Ovary (tissue), 9 donors: ENCODE measurements around the gene DOCK11. TPM values are rescaled to one million over a fixed set of nuclear protein-coding genes. Genes with fewer than 3 reads are reported as not detected.

Experiments used
- DNase-seq, 5 donors: peaks; one replicate each; pipeline ENCODE4 v3.0.0-alpha.2; 2019 to 2020
- H3K27ac ChIP-seq, 2 donors: fragments of 200-600 bp; one replicate each; pipeline versions ENCODE4 v1.5.1 to v1.8.0; 2019 to 2022
- H3K27me3 ChIP-seq: fragments of 200-600 bp; one replicate; pipeline ENCODE4 v1.8.0; 2022
- H3K36me3 ChIP-seq: fragments of 200-600 bp; sonication (generic); one replicate; pipeline ENCODE4 v1.5.1; 2019
- H3K4me1 ChIP-seq: one replicate; pipeline ENCODE4 v1.8.1; 2013; ENCODE audit warnings: mild to moderate bottlenecking, moderate library complexity; ENCODE audit not compliant: insufficient read depth
- H3K4me3 ChIP-seq: fragments of 200-600 bp; sonication (generic); one replicate; pipeline ENCODE4 v1.5.1; 2017
- H3K9me3 ChIP-seq, 2 donors: fragments of 200-600 bp in 1 of 2; sonication (generic) in 1 of 2; one replicate each; pipeline versions ENCODE4 v1.5.1 to v1.8.1; 2013 to 2019; ENCODE audit warnings: mild to moderate bottlenecking in 1 of 2, moderate library complexity in 1 of 2
- EP300 ChIP-seq: sonication (generic); formaldehyde crosslinking; IDR thresholded peaks from one replicate; pipeline ENCODE4 v1.6.1; 2017; ENCODE audit warnings: antibody characterized with exemption
- POLR2A ChIP-seq: fragments of 450-650 bp; IDR thresholded peaks from one replicate; pipeline ENCODE4 v1.6.1; 2017; ENCODE audit warnings: antibody characterized with exemption, mild to moderate bottlenecking, moderate library complexity
- WGBS, 3 donors: extraction: QIAGEN DNeasy Blood & Tissue Kit in 1 of 3; methylation state at CpG; one replicate each; pipeline versions ENCODE4 v1.1.5 to v1.1.7; 2013 to 2017; 5-methylcytosine and 5-hydroxymethylcytosine counted together
- intact Hi-C, 4 donors: fragments of 100-400 bp; cut with DNase I; formaldehyde crosslinking; loops; one replicate each; pipeline versions ENCODE4 v1.11.0 to v1.15.1; 2022 to 2023
- polyA plus RNA-seq, 2 donors: library from polyadenylated mRNA; stranded (reverse); fragments of 200-250 nt in 1 of 2; fragments of 350-450 nt in 1 of 2; fragmentation: Illumina TruSeq in 1 of 2; extraction: RNeasy Lipid Tissue Mini Kit (QIAGEN cat#74804) in 1 of 2; gene quantifications; one replicate each; pipeline ENCODE4 v1.2.3, GENCODE V29; 2013 to 2014
- total RNA-seq, 7 donors: library from RNA; depleted of rRNA in 2 of 7; stranded (reverse); fragments of >200 nt in 2 of 7; fragmentation: NEBNext Ultra II Directional in 3 of 7; extraction: Animal tissue kit (Norgen Biotek cat#: 25700) in 3 of 7; gene quantifications; one replicate each; pipeline versions ENCODE4 v1.1.0 to v1.2.4, GENCODE V29; 2016 to 2023
- TF ChIP-seq, protein P1 (sequence below), 3 donors: fragments of 450-650 bp in 2 of 3; fragments of 200-600 bp in 1 of 3; IDR thresholded peaks; one replicate each; pipeline versions ENCODE4 v1.5.1 to v1.8.0; 2016 to 2022; ENCODE audit warnings: antibody characterized with exemption in 3 of 3, mild to moderate bottlenecking in 1 of 3
- donor health status: DM: no; HTN: no; CAD: no; lungs with moderate emphysema.
- donor health status: DM: no; HTN: no; CAD: no.
- donor health status: Bipolar disorder and iron deficiency.
- donor health status: DM: yes; HTN: yes; CAD: no.
- donor health status: DM: no; HTN: no; CAD: no.
- donor health status: DM: yes; HTN: yes; CAD: no.

DOCK11 gene
- total and polyA plus RNA-seq, 9 donors = 3.6 to 18.5 (median 6.1) TPM

DNA sequence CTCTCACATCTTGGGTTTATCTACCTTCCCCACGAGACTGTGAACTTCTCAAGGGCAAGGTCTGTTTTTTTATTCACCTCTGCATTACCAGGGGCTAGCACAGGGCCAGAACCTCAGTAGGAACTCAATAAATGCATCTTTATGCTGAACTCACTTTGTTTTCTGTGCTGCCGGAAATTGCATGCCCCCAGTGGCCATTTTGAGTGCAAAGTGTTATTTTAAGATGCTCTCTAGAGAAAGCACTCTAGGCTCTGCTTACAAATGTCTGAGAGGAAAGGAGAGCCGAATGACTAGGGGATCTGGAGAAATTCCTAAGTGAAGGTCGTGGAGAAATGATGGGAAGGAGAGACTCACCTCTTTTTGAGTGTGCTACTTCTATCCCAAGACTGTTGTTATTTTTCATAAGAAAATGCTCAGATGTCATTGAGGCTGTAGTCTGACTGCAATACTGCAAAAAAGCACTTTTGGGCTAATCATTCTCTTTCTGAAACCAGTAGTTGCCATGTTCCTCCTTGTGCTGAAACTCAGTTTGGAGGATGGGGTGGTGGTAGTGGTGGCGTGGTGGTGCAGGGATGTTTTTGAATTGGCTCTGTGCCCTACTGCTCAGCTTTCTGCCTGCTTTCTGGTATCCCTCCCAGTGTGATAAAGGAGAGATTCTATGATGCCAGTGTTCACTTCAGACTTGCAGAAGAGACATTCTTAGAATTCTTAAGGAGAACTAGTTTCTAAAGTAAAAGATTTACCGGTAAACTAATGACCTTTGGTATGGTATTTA is 41.3 kb downstream of the DOCK11 start:
- no peak for DNase-seq
- 15 to 25% (median 19%) methylated on average over 6 of the region's 6 CpGs for WGBS, 3 donors
- H3K36me3 ChIP-seq = no peaks in the 10 kb centered on the region
- no peaks in the 10 kb centered on the region for H3K27me3 ChIP-seq
- intact Hi-C loops = no loop called here
- H3K27ac ChIP-seq = no peak overlapping the region
- H3K4me1 ChIP-seq = no peaks in the 10 kb centered on the region
- no peak overlapping the region for H3K4me3 ChIP-seq
- H3K9me3 ChIP-seq = no peaks in the 10 kb centered on the region
- TF ChIP-seq, protein P1, sequence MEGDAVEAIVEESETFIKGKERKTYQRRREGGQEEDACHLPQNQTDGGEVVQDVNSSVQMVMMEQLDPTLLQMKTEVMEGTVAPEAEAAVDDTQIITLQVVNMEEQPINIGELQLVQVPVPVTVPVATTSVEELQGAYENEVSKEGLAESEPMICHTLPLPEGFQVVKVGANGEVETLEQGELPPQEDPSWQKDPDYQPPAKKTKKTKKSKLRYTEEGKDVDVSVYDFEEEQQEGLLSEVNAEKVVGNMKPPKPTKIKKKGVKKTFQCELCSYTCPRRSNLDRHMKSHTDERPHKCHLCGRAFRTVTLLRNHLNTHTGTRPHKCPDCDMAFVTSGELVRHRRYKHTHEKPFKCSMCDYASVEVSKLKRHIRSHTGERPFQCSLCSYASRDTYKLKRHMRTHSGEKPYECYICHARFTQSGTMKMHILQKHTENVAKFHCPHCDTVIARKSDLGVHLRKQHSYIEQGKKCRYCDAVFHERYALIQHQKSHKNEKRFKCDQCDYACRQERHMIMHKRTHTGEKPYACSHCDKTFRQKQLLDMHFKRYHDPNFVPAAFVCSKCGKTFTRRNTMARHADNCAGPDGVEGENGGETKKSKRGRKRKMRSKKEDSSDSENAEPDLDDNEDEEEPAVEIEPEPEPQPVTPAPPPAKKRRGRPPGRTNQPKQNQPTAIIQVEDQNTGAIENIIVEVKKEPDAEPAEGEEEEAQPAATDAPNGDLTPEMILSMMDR (IDR thresholded peaks at IDR 0.05) = no peak
- TF ChIP-seq EP300 (no peak), POLR2A (no peak)

DNA sequence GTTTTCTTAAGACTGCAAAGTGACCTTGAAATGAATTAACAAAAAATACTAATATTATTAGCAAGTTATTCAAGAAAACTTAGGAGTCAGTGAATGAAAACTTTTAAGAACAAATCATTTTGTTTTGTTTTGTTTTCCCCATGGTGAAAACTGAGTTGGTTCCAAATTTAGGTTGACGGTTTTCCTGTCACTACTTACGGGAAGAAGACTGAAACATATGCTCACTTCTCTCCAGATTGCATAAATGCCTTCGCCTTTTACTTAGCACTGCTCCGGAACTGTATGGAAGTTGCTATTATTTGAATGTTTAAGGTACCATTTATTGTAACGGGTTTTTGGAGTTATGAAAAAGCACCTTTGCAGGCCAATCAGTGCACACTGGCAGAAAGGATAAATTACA is 42.8 kb downstream of the DOCK11 start:
- no peak for TF ChIP-seq EP300
- TF ChIP-seq, protein P1 (IDR thresholded peaks at IDR 0.05) = no peak
- no peak for DNase-seq
- intact Hi-C loops = no loop called here
- Histone ChIP-seq H3K4me1 (no peaks in the 10 kb centered on the region), H3K27me3 (no peaks in the 10 kb centered on the region), H3K4me3 (no peak overlapping the region), H3K36me3 (no peaks in the 10 kb centered on the region), H3K9me3 (no peaks in the 10 kb centered on the region), H3K27ac (no peak overlapping the region)
- WGBS, 3 donors = 82 to 83% (median 82%) methylated on average over 5 of the region's 5 CpGs

DNA sequence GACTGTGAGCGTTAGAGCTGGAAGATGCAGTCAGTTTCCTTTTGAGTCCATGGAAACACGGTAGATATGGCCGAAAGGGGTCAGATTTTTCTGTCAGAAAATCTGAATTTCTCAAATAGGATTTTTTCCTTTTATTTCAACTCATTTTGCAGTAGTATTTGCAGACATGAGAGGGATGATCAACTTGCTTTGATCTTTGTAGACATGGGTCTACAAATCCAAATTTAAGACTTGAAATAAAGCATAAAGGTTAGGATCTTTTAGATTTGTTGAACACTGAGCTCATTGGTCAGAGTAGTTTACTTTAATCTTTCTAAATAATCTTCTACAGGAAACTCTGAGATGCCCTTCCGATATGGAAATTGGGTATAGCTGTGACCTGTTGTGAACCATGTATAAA is 44.7 kb downstream of the DOCK11 start:
- no peak overlapping the region for H3K27ac ChIP-seq
- H3K4me3 ChIP-seq = no peak overlapping the region
- no peaks in the 10 kb centered on the region for H3K36me3 ChIP-seq
- no peaks in the 10 kb centered on the region for H3K9me3 ChIP-seq
- H3K27me3 ChIP-seq = no peaks in the 10 kb centered on the region
- no peaks in the 10 kb centered on the region for H3K4me1 ChIP-seq
- intact Hi-C loops = no loop called here
- no peak for DNase-seq
- no peak for TF ChIP-seq POLR2A
- TF ChIP-seq, protein P1 (IDR thresholded peaks at IDR 0.05) = no peak
- no peak for TF ChIP-seq EP300
- 77 to 83% (median 79%) methylated on average over 4 of the region's 4 CpGs for WGBS, 3 donors

DNA sequence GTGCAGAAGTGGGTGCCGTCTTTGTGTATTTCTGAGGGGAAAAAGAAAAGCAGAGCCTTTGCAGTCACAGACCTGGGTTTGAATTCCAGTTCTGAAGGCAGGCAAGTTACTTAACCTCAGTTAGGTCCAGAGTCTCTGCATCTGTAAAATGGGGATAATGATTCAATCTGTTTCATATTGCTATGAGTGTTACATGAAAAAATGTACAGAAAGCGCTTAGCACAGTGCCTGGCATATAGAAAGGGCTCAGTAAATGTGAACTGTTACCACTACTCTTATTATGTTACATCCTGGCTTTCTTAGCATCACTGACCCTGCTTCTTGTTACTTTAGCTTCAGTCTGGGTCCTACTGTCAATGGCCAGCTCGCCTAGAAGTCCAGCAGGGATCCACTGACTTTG is 45.9 kb downstream of the DOCK11 start:
- TF ChIP-seq, protein P1 (IDR thresholded peaks at IDR 0.05) = no peak
- TF ChIP-seq EP300 (no peak), POLR2A (no peak)
- 65 to 76% (median 74%) methylated on average over 3 of the region's 3 CpGs for WGBS, 3 donors
- H3K27ac ChIP-seq = no peak overlapping the region

More for the DNA sequence above, 45.9 kb downstream of the DOCK11 start:
- intact Hi-C loops = no loop called here
- H3K27me3 ChIP-seq = no peaks in the 10 kb centered on the region
- H3K9me3 ChIP-seq = no peaks in the 10 kb centered on the region
- DNase-seq = no peak
- no peaks in the 10 kb centered on the region for H3K36me3 ChIP-seq
- no peaks in the 10 kb centered on the region for H3K4me1 ChIP-seq
- no peak overlapping the region for H3K4me3 ChIP-seq
